ENCODE data around the gene VSTM4. TPM values are rescaled to one million over a fixed set of nuclear protein-coding genes. Genes with fewer than 3 reads are reported as not detected.

The VSTM4 gene
- total RNA-seq, 2 experiments from 2014 or later = not detected

DNA sequence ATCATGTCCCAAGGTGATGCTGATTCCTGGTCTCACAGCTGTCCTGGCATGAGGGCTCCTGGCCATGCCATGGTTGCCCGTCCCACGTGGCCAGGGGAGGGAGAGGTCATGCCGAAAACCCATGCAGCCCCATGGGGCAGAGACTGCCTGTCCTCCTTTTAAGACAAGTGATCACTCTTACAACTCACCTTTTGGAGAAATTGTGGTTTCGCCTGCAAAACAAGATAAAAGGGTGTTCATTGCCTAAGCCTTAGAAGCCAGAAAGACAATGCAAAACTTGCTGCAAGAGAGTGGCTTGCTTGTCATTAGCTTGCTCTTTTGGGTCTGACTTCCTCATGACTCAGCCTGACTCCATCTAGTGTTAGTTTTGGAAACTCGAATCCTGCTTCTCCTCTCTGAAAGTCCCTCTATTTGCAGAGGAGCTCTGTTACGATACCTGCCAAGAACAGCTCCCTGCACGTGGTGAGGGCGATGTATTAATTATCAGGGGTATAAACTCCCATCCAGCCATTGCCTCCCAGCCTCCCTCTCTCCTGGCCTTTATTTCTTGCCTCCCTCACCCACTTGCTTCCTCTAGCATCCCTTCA lies 46.2 kb upstream of the VSTM4 start:
- no peaks in the 10 kb centered on the region for H3K79me2 ChIP-seq (ENCODE audit: insufficient read depth, low read depth, low read length)
- H2AFZ ChIP-seq (ENCODE audit: low read length) = no peak overlapping the region
- no peaks in the 10 kb centered on the region for H4K20me1 ChIP-seq (ENCODE audit: insufficient read depth, low read length)
- intact Hi-C loops (cut with micrococcal nuclease; ENCODE audit: unreplicated experiment) = loop anchor here (5.0 kb wide), 1 partner anchor 84 kb away; no protein-coding TSS in a partner anchor
- H3K9me2 ChIP-seq (ENCODE audit: insufficient read depth, low read length) = no peaks in the 10 kb centered on the region
- H3K9me3 ChIP-seq (ENCODE audit: low read length) = no peaks in the 10 kb centered on the region
- no peak for TF ChIP-seq EZH2phosphoT487 (IDR thresholded peaks at IDR 0.05; ENCODE audit: borderline replicate concordance, low read depth, low read length)
- TF ChIP-seq, protein P1, sequence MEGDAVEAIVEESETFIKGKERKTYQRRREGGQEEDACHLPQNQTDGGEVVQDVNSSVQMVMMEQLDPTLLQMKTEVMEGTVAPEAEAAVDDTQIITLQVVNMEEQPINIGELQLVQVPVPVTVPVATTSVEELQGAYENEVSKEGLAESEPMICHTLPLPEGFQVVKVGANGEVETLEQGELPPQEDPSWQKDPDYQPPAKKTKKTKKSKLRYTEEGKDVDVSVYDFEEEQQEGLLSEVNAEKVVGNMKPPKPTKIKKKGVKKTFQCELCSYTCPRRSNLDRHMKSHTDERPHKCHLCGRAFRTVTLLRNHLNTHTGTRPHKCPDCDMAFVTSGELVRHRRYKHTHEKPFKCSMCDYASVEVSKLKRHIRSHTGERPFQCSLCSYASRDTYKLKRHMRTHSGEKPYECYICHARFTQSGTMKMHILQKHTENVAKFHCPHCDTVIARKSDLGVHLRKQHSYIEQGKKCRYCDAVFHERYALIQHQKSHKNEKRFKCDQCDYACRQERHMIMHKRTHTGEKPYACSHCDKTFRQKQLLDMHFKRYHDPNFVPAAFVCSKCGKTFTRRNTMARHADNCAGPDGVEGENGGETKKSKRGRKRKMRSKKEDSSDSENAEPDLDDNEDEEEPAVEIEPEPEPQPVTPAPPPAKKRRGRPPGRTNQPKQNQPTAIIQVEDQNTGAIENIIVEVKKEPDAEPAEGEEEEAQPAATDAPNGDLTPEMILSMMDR (conservative IDR thresholded peaks at IDR 0.05; ENCODE audit: low read length) = peak; percentile 67
- no TSS peak for BruUV-seq (replicated peaks)
- DNase-seq (ENCODE audit: low spot score) = peak; percentile 66
- no peaks in the 10 kb centered on the region for H3K36me3 ChIP-seq (ENCODE audit: insufficient read depth, low read length)
- H3K4me3 ChIP-seq (ENCODE audit: low read depth, low read length, poor library complexity, severe bottlenecking) = no peak overlapping the region
- POLR2A ChIA-PET = interaction anchor here (0.5 to 1.1 kb wide), 5 partner anchors 8 to 112 kb away, joined by 3 to 5 read pairs (median 3); no protein-coding TSS in a partner anchor
- H3K4me2 ChIP-seq (ENCODE audit: low read length) = no peak overlapping the region
- peaks cover 15% of the 10 kb centered on the region for H3K4me1 ChIP-seq (ENCODE audit: insufficient read depth, low read length, poor library complexity, severe bottlenecking)
- H3K27ac ChIP-seq (ENCODE audit: low read depth, low read length, poor library complexity, severe bottlenecking) = no peak overlapping the region
- CTCF ChIA-PET (ENCODE audit: unreplicated experiment) = interaction anchor here (0.5 to 1.9 kb wide), 3 partner anchors 108 to 503 kb away, joined by 4 to 8 read pairs (median 4); no protein-coding TSS in a partner anchor

DNA sequence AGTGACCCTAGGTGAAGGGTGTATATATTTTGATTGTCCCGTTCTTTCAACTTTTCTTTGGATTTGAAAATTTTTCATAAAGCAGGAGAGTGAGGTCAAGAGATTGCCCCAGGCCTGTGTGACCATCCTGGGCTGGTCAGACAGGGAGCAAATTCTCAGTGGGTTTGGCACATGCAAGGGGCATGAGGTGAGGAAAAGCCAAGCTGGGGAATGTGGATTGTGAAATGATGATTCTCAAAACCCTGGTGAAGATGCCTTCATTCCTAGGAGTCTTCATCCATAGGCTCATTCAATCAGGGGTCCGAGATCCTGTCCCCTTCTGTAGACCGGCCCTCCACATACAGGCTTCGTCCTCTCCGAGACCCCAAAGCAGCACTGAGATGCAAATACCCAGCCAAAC lies 45.5 kb upstream of the VSTM4 start:
- H3K36me3 ChIP-seq (ENCODE audit: insufficient read depth, low read length) = no peaks in the 10 kb centered on the region
- DNase-seq (ENCODE audit: low spot score) = no peak
- H3K79me2 ChIP-seq (ENCODE audit: insufficient read depth, low read depth, low read length) = no peaks in the 10 kb centered on the region
- POLR2A ChIA-PET = interaction anchor here (0.5 to 0.7 kb wide), 2 partner anchors 41 to 111 kb away, joined by 3 read pairs; no protein-coding TSS in a partner anchor
- H3K4me3 ChIP-seq (ENCODE audit: low read depth, low read length, poor library complexity, severe bottlenecking) = no peak overlapping the region
- TF ChIP-seq, protein P1 (conservative IDR thresholded peaks at IDR 0.05; ENCODE audit: low read length) = no peak
- TF ChIP-seq EZH2phosphoT487 (IDR thresholded peaks at IDR 0.05; ENCODE audit: borderline replicate concordance, low read depth, low read length) = no peak
- peaks cover 15% of the 10 kb centered on the region for H3K4me1 ChIP-seq (ENCODE audit: insufficient read depth, low read length, poor library complexity, severe bottlenecking)
- BruUV-seq (replicated peaks) = no TSS peak
- no peak overlapping the region for H3K4me2 ChIP-seq (ENCODE audit: low read length)
- no peaks in the 10 kb centered on the region for H4K20me1 ChIP-seq (ENCODE audit: insufficient read depth, low read length)
- intact Hi-C loops (cut with micrococcal nuclease; ENCODE audit: unreplicated experiment) = loop anchor here (5.0 kb wide), 1 partner anchor 84 kb away; no protein-coding TSS in a partner anchor
- H3K9me2 ChIP-seq (ENCODE audit: insufficient read depth, low read length) = no peaks in the 10 kb centered on the region
- no peaks in the 10 kb centered on the region for H3K9me3 ChIP-seq (ENCODE audit: low read length)
- no peak overlapping the region for H2AFZ ChIP-seq (ENCODE audit: low read length)
- CTCF ChIA-PET (ENCODE audit: unreplicated experiment) = no interaction called here
- H3K27ac ChIP-seq (ENCODE audit: low read depth, low read length, poor library complexity, severe bottlenecking) = no peak overlapping the region

DNA sequence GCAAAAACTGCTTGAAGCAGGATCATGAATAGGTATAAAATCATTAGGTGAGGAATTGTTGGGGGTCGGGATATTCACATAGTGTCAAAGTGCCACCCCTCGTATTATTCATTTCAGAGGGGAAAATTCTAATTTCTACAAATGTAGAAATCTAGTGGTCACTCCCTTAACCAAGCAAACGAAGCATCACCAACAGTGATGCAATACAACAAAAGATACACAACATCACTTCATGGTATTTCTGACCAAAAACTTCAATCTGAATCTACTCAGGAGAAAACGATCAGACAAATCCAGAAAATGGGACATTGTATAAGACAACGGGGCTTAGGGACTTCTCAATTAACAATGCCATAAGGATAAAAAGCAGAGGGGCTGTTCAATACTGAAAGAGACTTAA lies 44.8 kb upstream of the VSTM4 start:
- ChIA-PET CTCF (ENCODE audit: unreplicated experiment) (no interaction called here), POLR2A (no interaction called here)
- no peak for DNase-seq (ENCODE audit: low spot score)
- H3K9me2 ChIP-seq (ENCODE audit: insufficient read depth, low read length) = no peaks in the 10 kb centered on the region
- H4K20me1 ChIP-seq (ENCODE audit: insufficient read depth, low read length) = no peaks in the 10 kb centered on the region
- H3K79me2 ChIP-seq (ENCODE audit: insufficient read depth, low read depth, low read length) = no peaks in the 10 kb centered on the region
- intact Hi-C loops (cut with micrococcal nuclease; ENCODE audit: unreplicated experiment) = loop anchor here (5.0 kb wide), 1 partner anchor 83 kb away; no protein-coding TSS in a partner anchor
- no peak for TF ChIP-seq EZH2phosphoT487 (IDR thresholded peaks at IDR 0.05; ENCODE audit: borderline replicate concordance, low read depth, low read length)
- TF ChIP-seq, protein P1 (conservative IDR thresholded peaks at IDR 0.05; ENCODE audit: low read length) = no peak
- H3K4me2 ChIP-seq (ENCODE audit: low read length) = no peak overlapping the region
- H3K4me1 ChIP-seq (ENCODE audit: insufficient read depth, low read length, poor library complexity, severe bottlenecking) = peaks cover 15% of the 10 kb centered on the region
- no TSS peak for BruUV-seq (replicated peaks)
- no peak overlapping the region for H3K27ac ChIP-seq (ENCODE audit: low read depth, low read length, poor library complexity, severe bottlenecking)
- no peak overlapping the region for H2AFZ ChIP-seq (ENCODE audit: low read length)
- no peaks in the 10 kb centered on the region for H3K9me3 ChIP-seq (ENCODE audit: low read length)
- H3K4me3 ChIP-seq (ENCODE audit: low read depth, low read length, poor library complexity, severe bottlenecking) = no peak overlapping the region
- no peaks in the 10 kb centered on the region for H3K36me3 ChIP-seq (ENCODE audit: insufficient read depth, low read length)
